ENCODE measurements around the gene PRXL2A. TPM values are rescaled to one million over a fixed set of nuclear protein-coding genes. Genes with fewer than 3 reads are reported as not detected.
A peak's percentile ranks its signal among the peaks of the same experiment; 100 is the strongest.
"Not testable (repeated sequence)": the region's sequence is repeated elsewhere in the genome, so short reads cannot be mapped to it uniquely, and the experiment has no call there.

PRXL2A gene
- 14.2 and 18.4 TPM in 2 replicates for total RNA-seq (2014; rRNA removed; shearing (Covaris generic))

- DNase-seq (ENCODE audit: low spot score), result no peak
These were observed at the start of gene PRXL2A for GRCh38 chr10:80408242-80409101. Gene PRXL2A, plus strand, starts transcription at chr10:80408551. Its CDS starts 11,917 bp downstream, at chr10:80420468.

GRCh38 chr10:80358925-80359324, 49.4 kb upstream of the PRXL2A start:
- not testable (repeated sequence) for DNase-seq (ENCODE audit: low spot score)

DNA sequence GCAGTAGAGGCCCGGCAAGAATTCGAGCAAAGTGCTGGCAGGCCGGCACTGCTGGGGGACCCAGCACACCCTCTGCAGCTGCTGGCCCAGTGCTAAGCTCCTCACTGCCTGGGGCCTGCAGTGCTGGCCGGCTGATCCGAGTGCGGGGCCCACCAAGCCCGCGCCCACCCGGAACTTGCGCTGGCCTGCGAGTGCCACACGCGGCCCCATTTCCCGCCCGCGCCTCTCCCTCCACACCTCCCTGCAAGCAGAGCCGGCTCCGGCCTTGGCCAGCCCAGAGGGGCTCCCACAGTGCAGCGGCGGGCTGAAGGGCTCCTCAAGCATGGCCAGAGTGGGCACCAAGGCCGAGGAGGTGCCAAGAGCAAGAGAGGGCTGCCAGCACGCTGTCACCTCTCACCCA, 48.7 kb upstream of the PRXL2A start:
- DNase-seq (ENCODE audit: low spot score), result no peak

GRCh38 chr10:80365510-80365909, 42.8 kb upstream of the PRXL2A start:
- no peak for DNase-seq (ENCODE audit: low spot score)

DNA sequence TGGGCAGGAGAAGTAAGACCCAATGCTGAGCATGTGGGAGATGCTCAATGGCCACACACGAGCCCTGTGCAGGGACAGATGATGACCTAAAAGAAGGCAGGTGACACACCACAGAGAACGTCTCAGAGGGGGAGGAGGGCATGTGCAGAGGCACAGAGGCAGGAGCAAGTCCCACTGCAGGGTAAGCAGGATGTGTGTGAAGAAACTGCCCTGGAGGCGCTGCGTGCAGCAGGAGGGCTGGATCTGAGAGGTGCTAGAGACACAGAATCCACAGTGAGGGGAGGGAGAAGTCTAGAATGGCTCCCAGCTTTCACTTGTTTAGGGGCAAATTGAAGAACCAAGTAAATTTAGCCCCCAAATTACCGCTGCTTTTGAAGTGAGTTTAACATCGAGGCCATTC, 36.9 kb upstream of the PRXL2A start:
- no peak for DNase-seq (ENCODE audit: low spot score)

DNA sequence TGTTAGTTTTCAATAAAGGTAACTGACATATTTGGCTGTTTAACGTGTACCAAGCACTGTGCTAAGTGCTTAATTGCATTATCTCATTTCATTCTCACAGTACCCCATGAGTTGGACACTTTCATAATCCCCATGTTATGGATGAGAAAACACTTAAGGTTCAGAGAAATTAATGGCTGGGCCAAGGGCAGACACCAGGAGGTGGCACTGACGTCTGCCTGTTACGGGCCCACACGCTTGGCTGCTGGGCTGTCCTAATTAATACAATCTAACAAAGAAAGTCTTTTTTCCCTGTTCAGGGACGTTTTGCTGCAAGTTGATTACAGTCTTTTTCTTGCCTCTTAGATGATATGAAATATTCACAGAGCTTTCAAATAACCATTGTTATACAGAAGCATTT, 35.7 kb upstream of the PRXL2A start:
- no peak for DNase-seq (ENCODE audit: low spot score)

GRCh38 chr10:80373502-80373901, 34.8 kb upstream of the PRXL2A start:
- no peak for DNase-seq (ENCODE audit: low spot score)

GRCh38 chr10:80379701-80380100, 28.6 kb upstream of the PRXL2A start:
- DNase-seq (ENCODE audit: low spot score), result no peak

GRCh38 chr10:80380185-80380584, 28.2 kb upstream of the PRXL2A start:
- no peak for DNase-seq (ENCODE audit: low spot score)

DNA sequence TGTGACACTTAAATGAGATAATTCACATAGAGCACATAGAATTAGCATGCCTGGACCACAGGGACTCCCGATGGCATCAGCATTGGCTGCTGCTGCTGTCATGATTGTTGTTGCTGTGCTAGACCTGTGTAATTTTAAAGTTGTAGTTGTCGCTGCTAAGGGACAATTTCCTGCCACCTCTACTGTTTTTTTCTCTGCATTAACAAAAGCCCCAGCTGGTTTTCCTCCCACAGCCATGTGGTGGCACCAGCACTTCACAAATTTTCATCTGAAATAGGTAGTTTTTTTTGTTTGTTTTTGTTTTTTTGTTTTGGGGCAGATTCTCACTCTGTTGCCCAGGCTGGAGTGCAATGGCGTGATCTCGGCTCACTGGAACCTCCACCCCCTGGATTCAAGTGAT, 25.4 kb upstream of the PRXL2A start:
- peak; percentile 42 for DNase-seq (ENCODE audit: low spot score)

DNA sequence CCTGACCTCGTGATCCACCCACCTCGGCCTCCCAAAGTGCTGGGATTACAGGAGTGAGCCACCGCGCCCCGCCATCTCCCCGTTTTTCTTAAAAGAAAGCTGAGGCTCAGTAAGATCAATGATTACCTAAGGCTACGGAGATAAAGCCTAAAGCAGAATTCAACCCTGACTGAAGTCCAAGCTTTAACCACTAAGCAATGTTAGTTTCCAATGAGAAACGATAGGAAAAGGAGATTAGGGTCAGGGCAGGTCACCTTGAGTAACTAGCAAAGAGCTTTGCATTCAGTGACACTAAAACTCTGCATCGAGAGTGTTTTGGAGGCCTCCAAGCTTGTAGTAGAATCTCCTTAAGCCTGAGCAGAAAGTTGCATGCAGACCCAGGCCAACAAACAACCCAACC, 17.6 kb upstream of the PRXL2A start:
- DNase-seq (ENCODE audit: low spot score), result no peak

DNA sequence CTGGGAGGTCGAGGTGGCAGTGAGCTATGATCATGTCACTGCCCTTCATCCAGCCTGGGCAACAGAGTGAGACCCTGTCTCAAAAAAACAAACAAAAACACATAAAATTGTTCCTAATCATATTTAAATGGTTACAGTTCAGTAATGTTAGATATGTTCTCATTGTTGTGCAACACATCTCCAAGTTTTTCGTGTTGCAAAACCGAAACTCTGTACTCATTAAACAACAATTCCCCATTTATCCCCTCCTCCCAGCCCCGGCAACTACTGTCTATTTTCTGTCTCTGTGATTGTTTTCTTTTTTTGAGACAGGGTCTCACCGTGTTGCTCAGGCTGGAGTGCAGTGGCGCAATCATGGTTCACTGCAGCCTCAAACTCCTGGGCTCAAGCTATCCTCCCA, 16.1 kb upstream of the PRXL2A start:
- no peak for DNase-seq (ENCODE audit: low spot score)

- DNase-seq (ENCODE audit: low spot score), result no peak
These were observed 13.9 kb upstream of the PRXL2A start for GRCh38 chr10:80394358-80394916.

DNA sequence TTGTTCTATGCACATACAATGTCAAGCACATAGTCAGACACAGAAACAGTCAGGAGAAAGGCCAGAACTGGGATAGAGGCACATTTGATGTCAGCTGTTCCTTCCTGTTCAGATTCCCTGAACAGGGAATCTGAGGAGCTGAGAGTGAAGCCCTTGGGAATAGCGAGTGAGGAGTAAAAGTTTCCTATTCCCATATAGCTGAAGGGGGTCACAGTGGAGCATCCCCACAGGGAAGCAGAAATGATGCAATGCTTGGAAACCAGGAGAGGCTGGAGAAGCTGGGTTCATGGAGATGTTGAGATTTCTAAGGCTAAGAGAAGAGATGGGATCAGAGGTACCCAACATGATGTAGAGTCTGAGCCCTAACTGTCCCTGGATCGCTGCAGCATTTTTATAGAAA, 11.3 kb upstream of the PRXL2A start:
- DNase-seq (ENCODE audit: low spot score), result no peak

- DNase-seq (ENCODE audit: low spot score), result no peak
These were observed 8.1 kb upstream of the PRXL2A start for GRCh38 chr10:80400136-80400804.

DNA sequence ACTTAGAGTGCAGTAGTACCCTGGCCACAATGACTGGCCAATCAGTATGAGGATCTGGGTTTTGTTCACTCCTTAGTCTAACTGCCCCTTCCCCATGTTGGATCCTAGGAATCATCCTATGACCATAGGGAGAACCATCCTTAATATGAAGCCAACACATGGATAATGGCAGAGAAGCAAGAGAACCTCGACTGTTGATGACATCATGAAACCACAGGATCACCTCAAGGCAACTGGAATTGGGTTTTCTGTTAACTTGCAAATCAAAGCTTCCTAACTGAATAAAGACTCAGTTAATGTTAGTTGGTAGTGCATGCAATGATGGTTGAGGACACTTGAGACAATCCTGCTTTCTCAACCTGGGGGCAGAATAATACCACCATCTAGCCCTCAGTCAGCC, 3.3 kb upstream of the PRXL2A start:
- DNase-seq (ENCODE audit: low spot score), result no peak

GRCh38 chr10:80405626-80406025, 2.7 kb upstream of the PRXL2A start:
- peak; percentile 20 for DNase-seq (ENCODE audit: low spot score)

DNA sequence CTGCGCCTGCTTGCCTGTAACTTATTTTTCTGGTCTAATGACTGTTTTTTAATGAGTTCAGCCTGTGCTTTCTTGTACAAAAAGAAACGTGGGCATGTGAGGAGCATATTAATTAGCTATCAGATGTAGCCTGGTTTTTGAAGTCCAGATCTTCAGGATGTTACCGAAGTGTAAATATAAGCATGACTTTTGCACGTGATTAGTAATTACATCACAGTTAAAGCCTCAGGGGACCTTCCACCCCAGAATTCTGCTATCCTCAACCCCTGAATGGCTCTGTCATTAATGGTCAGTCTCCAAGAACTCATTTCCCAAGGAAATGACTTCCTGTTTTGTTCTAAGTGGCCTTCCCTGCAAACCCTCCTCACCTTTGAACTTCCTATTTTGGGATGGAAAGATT, 2.1 kb upstream of the PRXL2A start:
- no peak for DNase-seq (ENCODE audit: low spot score)

DNA sequence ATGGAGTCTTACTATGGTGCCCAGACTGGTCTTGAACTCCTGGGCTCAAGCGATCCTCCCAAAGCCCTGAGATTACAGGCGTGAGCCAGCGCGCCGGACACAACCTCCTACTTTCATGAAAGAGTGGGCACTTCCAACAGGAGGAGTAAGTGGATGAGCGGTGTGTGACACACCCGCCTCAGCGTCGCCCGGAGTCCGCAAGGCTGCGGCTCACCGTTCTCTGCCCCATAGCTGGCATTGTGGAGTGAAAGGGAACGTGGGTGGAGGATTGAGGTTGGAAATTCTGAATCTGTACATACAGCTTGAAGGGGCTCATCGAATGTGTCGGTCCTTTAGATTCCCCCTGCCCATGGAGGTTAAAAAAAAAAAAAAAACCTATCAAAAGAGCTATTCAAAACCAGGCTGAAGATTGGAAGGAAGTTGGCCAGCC, 524 bp upstream of the PRXL2A start:
- no peak for DNase-seq (ENCODE audit: low spot score)

DNA sequence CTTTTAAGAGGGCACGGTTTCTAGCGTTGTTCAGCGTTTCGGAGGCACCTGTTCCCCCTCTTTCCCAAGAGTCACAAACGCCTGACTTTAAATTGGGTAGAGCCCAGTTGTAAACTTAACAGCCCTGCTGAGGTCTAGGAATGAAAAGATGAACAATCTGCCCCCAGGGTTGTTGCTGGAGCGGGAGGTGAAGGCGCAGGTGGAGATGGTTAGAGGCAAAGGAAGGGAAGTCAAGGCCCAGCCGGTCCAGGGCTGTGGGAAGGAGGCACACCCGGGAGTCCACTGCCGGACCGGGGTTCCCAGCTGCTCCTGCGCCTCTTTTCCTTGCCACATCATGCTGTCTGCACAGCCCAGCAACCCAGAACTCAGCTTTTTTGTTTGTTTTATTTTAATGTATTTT, 770 bp downstream of the PRXL2A start:
- no peak for DNase-seq (ENCODE audit: low spot score)

GRCh38 chr10:80410122-80410521, 1.8 kb downstream of the PRXL2A start:
- DNase-seq (ENCODE audit: low spot score), result no peak

DNA sequence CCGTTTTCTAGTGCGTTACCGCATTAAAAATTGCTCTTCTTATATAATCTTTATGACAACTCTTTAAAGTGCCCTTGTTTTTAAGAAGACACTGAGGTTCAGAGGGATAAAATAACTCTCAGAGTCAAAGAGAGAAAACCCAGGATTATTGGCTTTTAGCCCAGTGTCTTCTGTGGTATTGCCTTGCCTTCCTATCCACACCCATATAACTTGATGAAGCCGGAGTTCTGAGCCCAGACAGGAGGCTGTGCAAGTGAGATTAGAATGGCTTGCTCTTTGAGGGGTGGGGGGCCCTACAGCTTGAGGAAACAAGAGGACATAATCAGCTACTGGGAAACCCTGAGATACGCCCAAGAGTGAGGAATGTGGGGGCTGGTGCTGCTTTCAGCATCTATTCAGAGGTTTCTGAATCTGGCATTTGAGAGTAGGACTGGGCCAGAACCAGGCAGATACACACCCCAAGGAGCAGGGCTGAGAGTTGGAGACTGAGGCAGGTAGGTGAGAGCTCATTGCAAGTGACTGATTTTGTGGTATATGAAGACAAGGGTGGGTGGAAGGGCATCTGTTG, 2.3 kb downstream of the PRXL2A start:
- DNase-seq (ENCODE audit: low spot score), result no peak

DNA sequence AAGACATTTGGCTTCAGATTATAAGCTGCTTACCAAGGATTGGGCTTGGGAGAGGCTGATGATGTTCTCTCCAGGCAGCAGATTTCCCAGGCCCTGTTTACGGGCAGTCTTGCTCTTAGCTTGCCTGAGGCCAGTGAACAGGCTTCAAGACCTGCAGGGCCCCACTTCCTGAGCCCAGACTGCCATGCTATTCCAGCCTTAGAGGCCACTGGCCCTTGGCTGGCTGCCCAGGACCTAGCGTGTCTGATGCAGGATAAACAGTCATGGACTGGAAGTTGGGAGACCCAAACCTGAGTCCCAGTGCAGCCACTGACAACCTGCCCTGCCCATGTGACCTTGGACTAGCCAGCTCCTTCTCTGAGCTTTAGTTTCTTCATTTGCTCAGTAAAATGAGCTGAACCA, 2.9 kb downstream of the PRXL2A start:
- DNase-seq (ENCODE audit: low spot score), result peak; percentile 65
